HG02884 (cell line): ENCODE data around the gene CCDC74B.
"Not testable (repeated sequence)": the region's sequence is repeated elsewhere in the genome, so short reads cannot be mapped to it uniquely, and the experiment has no call there.

Source experiments
- ATAC-seq: cut with Tn5 transposase; IDR thresholded peaks from one replicate; pipeline ENCODE4 v1.9.1; 2021; ENCODE audit warnings: mild to moderate bottlenecking, moderate library complexity; ENCODE audit not compliant: unreplicated experiment

Gene CCDC74B

DNA sequence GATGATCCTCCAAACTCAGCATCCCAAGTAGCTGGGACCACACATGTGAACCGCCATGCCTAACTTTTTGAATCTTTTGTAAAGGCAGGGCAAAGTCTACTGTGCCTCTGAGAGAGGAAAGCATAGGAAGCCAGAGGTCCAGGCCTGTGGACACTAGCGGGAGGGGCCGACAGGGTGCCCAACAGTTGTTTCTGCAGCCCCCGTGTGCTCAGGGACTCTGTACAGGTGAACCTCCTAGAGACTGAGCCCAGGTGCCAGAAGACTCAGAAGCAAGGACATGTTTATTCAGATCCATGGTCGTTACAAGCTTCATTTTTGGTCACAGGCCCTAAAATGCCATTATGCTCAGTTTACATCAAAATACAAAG is 6.2 kb upstream of the CCDC74B start:
- not testable (repeated sequence) for ATAC-seq

DNA sequence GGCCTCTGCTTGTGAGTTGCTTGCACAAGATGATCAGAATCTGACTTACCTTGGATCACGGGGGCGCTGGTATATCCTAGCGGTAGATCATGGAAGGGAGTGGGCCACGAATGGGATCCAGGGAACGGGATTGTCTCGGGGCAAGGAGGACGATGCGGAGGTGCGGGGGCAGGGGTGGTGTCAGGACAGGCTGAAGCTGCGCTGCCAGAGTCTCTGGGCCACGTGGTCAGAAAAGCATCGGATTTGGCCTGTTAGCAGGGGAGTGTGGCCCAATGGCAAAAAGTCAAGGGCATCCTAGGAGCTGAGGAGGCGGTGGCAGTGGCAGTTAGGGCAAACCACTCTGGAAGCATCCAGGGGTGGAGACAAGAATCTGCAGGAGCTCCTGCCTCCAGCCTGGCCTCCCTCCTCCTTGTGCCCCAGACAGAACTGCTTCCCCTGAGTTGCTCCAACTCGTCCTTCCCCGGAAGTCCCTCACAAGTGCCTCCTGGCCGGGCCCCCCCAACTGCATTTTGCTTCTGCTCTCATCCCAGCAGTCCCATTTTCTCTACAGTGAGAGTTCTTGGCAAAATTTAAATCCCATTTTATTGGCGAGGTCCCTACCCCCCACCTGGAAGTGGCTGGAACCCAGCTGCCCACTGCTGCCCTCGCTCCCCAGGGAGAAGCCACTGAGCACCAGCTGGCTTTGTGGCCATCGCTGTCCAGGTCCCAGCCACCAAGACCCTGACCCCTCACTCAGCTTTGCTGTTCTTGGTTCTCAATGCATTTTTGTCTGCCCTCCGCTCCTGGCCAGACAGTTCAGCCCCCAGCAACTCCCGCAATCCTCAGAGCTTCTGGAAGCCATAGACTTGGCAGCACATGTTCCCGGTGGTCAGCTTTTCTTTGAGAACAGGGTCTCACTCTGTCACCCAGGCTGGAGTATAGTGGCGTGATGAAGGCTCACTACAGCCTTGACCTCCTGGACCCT is 5.6 kb upstream of the CCDC74B start:
- no peak for ATAC-seq

GRCh38 chr2:130148515-130148914 is 3.6 kb upstream of the CCDC74B start:
- ATAC-seq = not testable (repeated sequence)

- not testable (repeated sequence) for ATAC-seq
Measured at GRCh38 chr2:130143266-130144039, 1.5 kb downstream of the CCDC74B start.

DNA sequence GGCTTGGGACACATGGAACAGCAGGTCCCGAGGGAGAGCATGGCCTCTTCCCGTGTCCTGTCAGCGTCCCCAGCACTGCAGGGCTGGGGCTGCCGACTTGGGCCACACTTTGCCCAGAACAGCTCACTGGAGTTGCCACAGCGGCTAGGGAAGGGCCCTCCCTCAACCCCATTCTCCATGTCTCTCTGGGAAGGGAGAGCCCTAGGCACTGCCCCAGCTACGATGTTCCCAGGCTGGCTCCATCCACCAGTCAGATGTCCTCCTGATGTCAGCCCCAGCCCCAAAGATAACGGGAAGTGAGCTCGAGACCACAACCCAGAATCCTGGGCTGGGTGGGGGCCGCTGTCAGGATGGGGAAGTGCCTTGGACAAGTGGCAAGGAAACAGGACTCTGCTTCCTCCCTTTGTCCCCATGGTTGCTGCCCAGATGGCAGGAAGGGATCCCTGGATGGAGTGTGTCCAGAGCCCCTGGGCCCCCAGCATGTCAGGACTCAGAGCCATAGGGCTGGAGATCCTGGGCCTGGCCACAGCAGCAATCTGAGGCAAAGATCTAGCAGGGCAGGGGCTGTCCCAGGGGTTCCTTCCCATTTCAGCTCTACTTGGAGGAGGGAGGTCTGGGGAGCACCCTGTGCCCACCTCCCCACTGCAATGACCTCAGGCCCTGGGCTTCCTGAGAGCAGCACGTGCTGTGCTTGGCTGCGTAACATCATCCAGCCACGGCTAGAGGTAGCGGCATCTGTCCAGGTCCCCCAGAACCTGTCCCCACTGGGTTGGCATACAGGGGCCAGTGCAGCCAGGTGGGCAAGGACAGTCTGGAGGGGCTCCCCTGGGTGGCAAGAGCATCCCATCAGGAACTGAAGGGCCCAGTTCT is 2.3 kb downstream of the CCDC74B start:
- ATAC-seq = not testable (repeated sequence)

- not testable (repeated sequence) for ATAC-seq
Measured at GRCh38 chr2:130141645-130142370, 3.1 kb downstream of the CCDC74B start.

DNA sequence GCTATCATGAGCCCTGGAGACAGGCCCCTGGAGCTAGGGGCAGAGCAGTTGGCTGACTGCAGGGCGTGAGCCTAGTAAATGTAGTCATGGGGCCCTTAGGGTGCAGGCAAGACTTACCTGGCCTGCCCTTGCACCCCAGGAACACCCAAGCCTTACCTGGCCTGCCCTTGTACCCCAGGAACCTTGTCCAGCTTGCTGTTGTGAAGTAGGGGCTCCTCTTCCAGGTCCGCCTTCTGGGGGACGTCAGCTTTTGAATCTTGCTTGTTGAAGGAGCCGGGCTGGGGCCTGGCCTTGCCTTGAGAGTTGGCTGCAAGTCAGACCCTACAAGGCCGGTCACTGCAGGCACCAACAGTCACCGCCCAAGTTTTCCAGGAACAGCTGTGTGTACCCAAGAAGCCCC is 3.9 kb downstream of the CCDC74B start:
- not testable (repeated sequence) for ATAC-seq

GRCh38 chr2:130140516-130140915 is 4.4 kb downstream of the CCDC74B start:
- ATAC-seq = not testable (repeated sequence)

GRCh38 chr2:130139331-130140280 is 5.3 kb downstream of the CCDC74B start:
- not testable (repeated sequence) for ATAC-seq

- not testable (repeated sequence) for ATAC-seq
Measured at GRCh38 chr2:130138841-130139251, 6.1 kb downstream of the CCDC74B start.

DNA sequence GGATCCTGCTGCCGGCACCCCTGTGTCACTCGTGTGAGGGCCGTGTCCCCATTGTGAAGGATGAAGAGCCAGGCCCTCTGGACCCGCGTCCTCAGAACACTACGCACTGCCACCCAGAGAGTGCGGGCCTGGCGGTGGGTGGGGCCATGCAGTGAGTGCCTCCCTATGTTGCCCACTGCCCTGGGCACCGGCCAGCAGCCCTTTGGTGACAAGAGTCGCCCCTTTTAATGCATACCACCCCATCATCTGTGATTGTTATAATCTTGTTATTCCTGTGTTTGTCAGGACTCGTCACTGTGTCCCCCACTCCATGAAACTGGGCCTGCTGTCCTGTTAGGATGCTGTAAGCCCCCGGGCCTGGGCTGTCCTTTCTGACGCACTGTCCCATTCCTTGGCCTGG is 6.6 kb downstream of the CCDC74B start:
- ATAC-seq = not testable (repeated sequence)

GRCh38 chr2:130137118-130137517 is 7.8 kb downstream of the CCDC74B start:
- ATAC-seq = not testable (repeated sequence)

DNA sequence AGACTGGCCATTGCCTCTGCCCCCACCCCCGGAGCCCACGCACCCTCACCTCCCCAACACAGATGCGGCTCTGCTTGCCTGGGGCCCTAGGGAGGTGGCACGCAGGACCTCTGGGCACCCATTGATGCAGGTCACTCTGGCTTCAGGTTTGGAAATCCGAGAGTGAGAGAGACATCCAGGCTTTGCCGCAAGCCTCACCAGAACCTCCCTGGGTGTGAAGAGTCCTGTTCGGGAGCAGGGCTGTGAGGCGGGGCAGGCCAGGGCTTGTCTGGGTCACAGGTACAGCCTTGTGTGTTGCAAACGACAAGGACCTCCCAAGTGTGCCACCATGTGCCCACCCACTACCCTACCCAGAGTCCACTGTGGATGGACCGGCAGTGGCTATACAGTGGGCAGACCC is 8.4 kb downstream of the CCDC74B start:
- not testable (repeated sequence) for ATAC-seq

- ATAC-seq = no peak
Measured at GRCh38 chr2:130135692-130136541, 9.0 kb downstream of the CCDC74B start.

- not testable (repeated sequence) for ATAC-seq
Measured at GRCh38 chr2:130129120-130129829, 15.6 kb downstream of the CCDC74B start, which contains the start of gene POTEF. Gene POTEF (minus strand): TSS chr2:130129222. CDS start chr2:130120515, 8,707 bp downstream.

DNA sequence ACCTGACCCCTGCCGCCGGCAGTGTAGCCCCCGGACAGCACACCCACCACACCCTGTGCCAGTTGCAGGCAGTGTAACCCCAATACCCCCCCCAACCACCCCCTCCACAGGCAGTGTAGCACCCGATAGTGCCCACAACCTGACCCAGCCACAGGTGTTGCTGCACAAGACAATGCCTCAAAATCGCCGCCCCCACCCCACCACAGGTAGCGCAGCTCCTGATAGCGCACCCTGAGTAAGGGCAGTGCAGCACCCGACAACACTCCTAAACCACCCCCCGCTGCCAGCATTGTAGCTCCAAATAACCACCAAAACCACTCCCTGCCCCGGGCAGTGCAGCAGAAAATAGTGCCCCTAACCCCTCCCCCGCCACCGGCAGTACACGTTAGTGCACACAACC is 16.4 kb downstream of the CCDC74B start:
- ATAC-seq = not testable (repeated sequence)

DNA sequence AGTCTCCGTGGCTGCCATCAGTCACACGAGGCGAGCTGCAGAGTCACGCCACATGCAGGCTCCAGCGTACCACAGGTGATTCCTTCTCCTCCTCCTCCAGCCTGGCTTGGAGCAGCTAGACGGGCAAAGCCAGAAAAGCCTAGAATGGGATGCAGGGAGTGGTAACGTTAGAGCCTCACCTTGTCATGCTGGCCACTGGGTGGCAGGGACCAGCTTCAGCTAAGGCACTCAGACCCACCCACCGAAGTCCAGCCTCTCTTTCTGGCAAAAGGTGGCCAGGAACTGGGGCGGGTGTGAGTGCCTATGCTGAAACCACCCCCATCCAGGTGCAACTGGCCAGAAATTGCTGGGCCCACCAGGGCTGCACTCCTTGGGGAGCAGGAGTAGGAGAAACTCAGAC is 17.2 kb downstream of the CCDC74B start:
- ATAC-seq = not testable (repeated sequence)
